ENCODE measurements around the gene LSM14B. TPM values are rescaled to one million over a fixed set of nuclear protein-coding genes. Genes with fewer than 3 reads are reported as not detected.

The LSM14B gene
- total RNA-seq, 1 donor from 2014 or later: 23.3 TPM

DNA sequence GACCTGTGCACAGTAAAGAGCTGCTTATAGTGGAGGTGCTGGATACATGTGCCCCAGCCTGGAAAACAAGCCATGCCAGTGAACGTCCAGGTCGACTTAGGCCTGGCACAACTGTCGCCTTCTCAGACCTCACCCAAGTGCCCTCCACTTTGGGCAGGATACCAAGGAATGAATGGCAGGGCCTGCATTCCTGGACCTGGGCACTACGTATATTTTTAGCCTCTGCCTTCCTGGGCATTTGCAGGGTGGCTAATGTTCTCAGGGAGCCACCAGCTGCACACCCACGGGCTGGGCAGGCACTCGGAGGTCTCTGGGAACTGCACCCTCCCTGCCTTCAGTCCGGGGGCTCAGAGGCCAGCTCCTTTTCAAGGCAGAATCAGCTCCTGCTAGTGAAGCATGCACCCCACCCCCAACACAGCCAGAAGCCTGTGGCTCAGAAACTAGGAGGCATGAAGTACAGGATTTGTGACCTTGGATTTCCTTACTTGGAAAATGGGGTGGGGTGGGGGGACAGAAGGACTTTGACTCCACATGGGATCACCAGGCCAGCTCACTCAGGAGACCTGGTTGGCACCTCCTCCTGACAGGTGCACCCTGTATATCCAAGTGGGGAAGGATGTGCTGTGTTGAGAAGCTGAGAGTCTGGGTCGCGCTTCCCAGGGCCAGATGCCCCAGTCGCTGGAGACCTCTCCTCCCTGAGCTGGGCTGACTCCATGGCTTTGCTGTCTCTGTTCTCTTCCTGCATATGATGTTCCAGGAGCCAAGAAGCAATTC, 2.5 kb upstream of the LSM14B start:
- Histone ChIP-seq H3K4me3 (ENCODE audit: low read depth, low read length) (no peak overlapping the region), H3K36me3 (ENCODE audit: control insufficient read depth, insufficient read depth, low read length) (no peaks in the 10 kb centered on the region), H3K27me3 (ENCODE audit: control insufficient read depth, insufficient read depth, low read length) (peaks cover 24% of the 10 kb centered on the region)
- no peak for DNase-seq (ENCODE audit: low read depth)
- TF ChIP-seq, protein P1, sequence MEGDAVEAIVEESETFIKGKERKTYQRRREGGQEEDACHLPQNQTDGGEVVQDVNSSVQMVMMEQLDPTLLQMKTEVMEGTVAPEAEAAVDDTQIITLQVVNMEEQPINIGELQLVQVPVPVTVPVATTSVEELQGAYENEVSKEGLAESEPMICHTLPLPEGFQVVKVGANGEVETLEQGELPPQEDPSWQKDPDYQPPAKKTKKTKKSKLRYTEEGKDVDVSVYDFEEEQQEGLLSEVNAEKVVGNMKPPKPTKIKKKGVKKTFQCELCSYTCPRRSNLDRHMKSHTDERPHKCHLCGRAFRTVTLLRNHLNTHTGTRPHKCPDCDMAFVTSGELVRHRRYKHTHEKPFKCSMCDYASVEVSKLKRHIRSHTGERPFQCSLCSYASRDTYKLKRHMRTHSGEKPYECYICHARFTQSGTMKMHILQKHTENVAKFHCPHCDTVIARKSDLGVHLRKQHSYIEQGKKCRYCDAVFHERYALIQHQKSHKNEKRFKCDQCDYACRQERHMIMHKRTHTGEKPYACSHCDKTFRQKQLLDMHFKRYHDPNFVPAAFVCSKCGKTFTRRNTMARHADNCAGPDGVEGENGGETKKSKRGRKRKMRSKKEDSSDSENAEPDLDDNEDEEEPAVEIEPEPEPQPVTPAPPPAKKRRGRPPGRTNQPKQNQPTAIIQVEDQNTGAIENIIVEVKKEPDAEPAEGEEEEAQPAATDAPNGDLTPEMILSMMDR (IDR thresholded peaks at IDR 0.05; ENCODE audit: insufficient read depth, low read length, poor library complexity, severe bottlenecking): no peak

- Histone ChIP-seq H3K36me3 (ENCODE audit: control insufficient read depth, insufficient read depth, low read length) (peaks cover 3% of the 10 kb centered on the region), H3K4me3 (ENCODE audit: low read depth, low read length) (no peak overlapping the region), H3K27me3 (ENCODE audit: control insufficient read depth, insufficient read depth, low read length) (peaks cover 24% of the 10 kb centered on the region)
- DNase-seq (ENCODE audit: low read depth): no peak
- TF ChIP-seq, protein P1 (IDR thresholded peaks at IDR 0.05; ENCODE audit: insufficient read depth, low read length, poor library complexity, severe bottlenecking): no peak
Measured at GRCh38 chr20:62120365-62120762, 1.9 kb upstream of the LSM14B start.

- TF ChIP-seq, protein P1 (IDR thresholded peaks at IDR 0.05; ENCODE audit: insufficient read depth, low read length, poor library complexity, severe bottlenecking): no peak
- Histone ChIP-seq H3K4me3 (ENCODE audit: low read depth, low read length) (peak overlapping the region; percentile 61), H3K36me3 (ENCODE audit: control insufficient read depth, insufficient read depth, low read length) (peaks cover 4% of the 10 kb centered on the region), H3K27me3 (ENCODE audit: control insufficient read depth, insufficient read depth, low read length) (peaks cover 24% of the 10 kb centered on the region)
- no peak for DNase-seq (ENCODE audit: low read depth)
Measured at GRCh38 chr20:62120990-62121775, 1.1 kb upstream of the LSM14B start.

- H3K27me3 ChIP-seq (ENCODE audit: control insufficient read depth, insufficient read depth, low read length): peaks cover 13% of the 10 kb centered on the region
- H3K4me3 ChIP-seq (ENCODE audit: low read depth, low read length): peak overlapping the region; percentile 86
- TF ChIP-seq, protein P1 (IDR thresholded peaks at IDR 0.05; ENCODE audit: insufficient read depth, low read length, poor library complexity, severe bottlenecking): no peak
- peaks cover 6% of the 10 kb centered on the region for H3K36me3 ChIP-seq (ENCODE audit: control insufficient read depth, insufficient read depth, low read length)
- no peak for DNase-seq (ENCODE audit: low read depth)
Measured at GRCh38 chr20:62122654-62123449, 577 bp downstream of the LSM14B start.

DNA sequence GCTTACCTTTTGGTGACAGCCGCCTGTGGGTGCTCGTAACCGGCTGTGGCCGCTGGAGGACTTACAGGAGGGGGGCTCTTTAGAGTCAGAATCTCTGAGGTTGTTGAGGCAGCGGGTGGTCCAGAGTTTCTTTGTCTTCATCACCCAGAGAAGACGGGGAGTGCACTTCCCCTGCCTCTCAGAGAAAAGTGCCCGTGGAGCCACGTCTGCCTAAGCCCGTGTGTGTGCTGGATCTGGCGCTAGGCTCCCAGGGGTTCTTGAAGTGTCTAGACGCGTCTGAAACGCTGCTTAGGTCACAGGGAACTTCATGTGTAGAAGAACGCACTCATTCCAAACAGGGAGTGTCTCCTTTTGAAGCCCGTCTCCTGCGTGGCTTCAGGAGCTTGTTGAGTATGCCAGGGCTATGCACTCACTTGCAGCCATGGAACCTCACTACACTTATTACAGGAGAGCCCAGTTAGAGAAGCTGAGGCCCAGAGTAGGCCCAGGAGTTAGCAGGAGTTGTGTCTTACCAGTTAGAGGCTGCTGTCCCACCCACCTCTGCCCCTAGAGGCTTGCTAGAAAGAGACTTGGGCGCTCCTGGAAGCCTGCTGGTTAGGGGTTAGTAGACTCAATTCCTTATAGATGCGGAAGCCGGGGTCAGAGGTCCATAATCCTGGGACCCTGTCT, 1.3 kb downstream of the LSM14B start:
- peaks cover 6% of the 10 kb centered on the region for H3K36me3 ChIP-seq (ENCODE audit: control insufficient read depth, insufficient read depth, low read length)
- peak overlapping the region; percentile 86 for H3K4me3 ChIP-seq (ENCODE audit: low read depth, low read length)
- TF ChIP-seq, protein P1 (IDR thresholded peaks at IDR 0.05; ENCODE audit: insufficient read depth, low read length, poor library complexity, severe bottlenecking): no peak
- no peak for DNase-seq (ENCODE audit: low read depth)
- peaks cover 6% of the 10 kb centered on the region for H3K27me3 ChIP-seq (ENCODE audit: control insufficient read depth, insufficient read depth, low read length)
